K562 (cell line): ENCODE measurements around the gene PGBD1. TPM values are rescaled to one million over a fixed set of nuclear protein-coding genes. Genes with fewer than 3 reads are reported as not detected.

Experiments used
- BACH1 ChIP-seq: fragments of 200-800 bp; sonication (Bioruptor generic); IDR thresholded peaks from 2 replicates; pipeline ENCODE4 v1.6.1; 2016; ENCODE audit warnings: missing genetic modification characterization, missing compliant biosample characterization
- CBFA2T2 ChIP-seq: fragments of 450-650 bp; conservative IDR thresholded peaks from 2 replicates; pipeline ENCODE4 v1.6.1; 2017; ENCODE audit warnings: mild to moderate bottlenecking
- DPF2 ChIP-seq: fragments of 450-650 bp; IDR thresholded peaks from 2 replicates; pipeline ENCODE4 v1.6.1; 2016
- FOXK2 ChIP-seq, 2 experiments: fragments of 450-650 bp; IDR thresholded peaks in 1 of 2; conservative IDR thresholded peaks in 1 of 2; 2 replicates each; pipeline ENCODE4 v1.6.1; 2016; ENCODE audit warnings: low read depth in 2 of 2, mild to moderate bottlenecking in 1 of 2
- GATAD2A ChIP-seq: fragments of 450-650 bp; IDR thresholded peaks from 2 replicates; pipeline ENCODE4 v1.6.1; 2017
- IFI16 ChIP-seq: fragments of 250-450 bp; sonication (Bioruptor Pico); IDR thresholded peaks from 2 replicates; pipeline ENCODE4 v2.1.2; 2022; ENCODE audit warnings: mild to moderate bottlenecking, inconsistent platforms
- JUND ChIP-seq, 2 experiments: IDR thresholded peaks; 2 replicates in 1 of 2; 3 replicates in 1 of 2; pipeline ENCODE4 v1.6.1; 2011; ENCODE audit warnings: borderline replicate concordance in 2 of 2, low read depth in 2 of 2, low read length in 2 of 2, improper control_type of control experiment in 1 of 2, missing biosample characterization in 1 of 2, missing genetic modification characterization in 1 of 2, missing genetic modification reagents in 1 of 2
- MAFF ChIP-seq: IDR thresholded peaks from 2 replicates; pipeline ENCODE4 v1.6.1; 2012; ENCODE audit warnings: low read length, improper control_type of control experiment
- MAFG ChIP-seq: fragments of 450-650 bp; conservative IDR thresholded peaks from 2 replicates; pipeline ENCODE4 v1.6.1; 2016; ENCODE audit warnings: missing genetic modification characterization, missing compliant biosample characterization
- MAFK ChIP-seq: IDR thresholded peaks from 2 replicates; pipeline ENCODE4 v1.6.1; 2011; ENCODE audit warnings: low read length, improper control_type of control experiment
- NFE2 ChIP-seq: IDR thresholded peaks from 2 replicates; pipeline ENCODE4 v1.6.1; 2014; ENCODE audit warnings: antibody characterized with exemption, low read depth
- SMARCA4 ChIP-seq: fragments of 450-650 bp; IDR thresholded peaks from 2 replicates; pipeline ENCODE4 v1.6.1; 2016
- SOX6 ChIP-seq: fragments of 450-650 bp; IDR thresholded peaks from 2 replicates; pipeline ENCODE4 v1.6.1; 2014; ENCODE audit warnings: mild to moderate bottlenecking
- ZNF589 ChIP-seq: fragments of 200-800 bp; sonication (Bioruptor generic); IDR thresholded peaks from 2 replicates; pipeline ENCODE4 v1.6.1; 2016; ENCODE audit warnings: low read depth, missing genetic modification characterization, missing compliant biosample characterization
- ZSCAN29 ChIP-seq: fragments of 450-650 bp; IDR thresholded peaks from 2 replicates; pipeline ENCODE4 v1.6.1; 2017
- polyA plus RNA-seq, 8 experiments: library from polyadenylated mRNA; depleted of rRNA in 4 of 8; stranded (reverse) in 5 of 8; unstranded in 3 of 8; fragments of >200 nt; fragmentation: Nextera tagmentation in 2 of 8; fragmentation: Illumina TruSeq in 1 of 8; extraction: Ambion mirVana in 2 of 8; extraction: Trizol in 1 of 8; gene quantifications; 2 replicates each; pipeline versions ENCODE4 v1.2.1 to v1.2.3, GENCODE V29; 2011 to 2014; ENCODE audit warnings: inconsistent platforms in 1 of 8, missing spikeins in 1 of 8
- total RNA-seq, 7 experiments: library from RNA; depleted of rRNA in 6 of 7; stranded (reverse); fragments of >200 nt in 6 of 7; fragmentation: Illumina TruSeq in 2 of 7; extraction: Trizol in 2 of 7; gene quantifications; 2 replicates each; pipeline versions ENCODE4 v1.2.1 to v1.2.3, GENCODE V29; 2011 to 2021; ENCODE audit warnings: low replicate concordance in 1 of 7
- TF ChIP-seq, protein P1 (sequence below): fragments of 450-650 bp; formaldehyde crosslinking; IDR thresholded peaks from 2 replicates; pipeline ENCODE4 v1.4.0; 2020; ENCODE audit warnings: mild to moderate bottlenecking, moderate library complexity
- TF ChIP-seq, protein P2 (sequence below), 2 experiments: fragments of 450-650 bp; IDR thresholded peaks; 2 replicates each; pipeline ENCODE4 v1.6.1; 2018; ENCODE audit warnings: mild to moderate bottlenecking in 2 of 2, low read depth in 1 of 2; ENCODE audit not compliant: partially characterized antibody in 2 of 2
- TF ChIP-seq, protein P3 (sequence below): fragments of 450-650 bp; IDR thresholded peaks from 2 replicates; pipeline ENCODE4 v1.6.1; 2016
- TF ChIP-seq, protein P4 (sequence below): fragments of 450-650 bp; conservative IDR thresholded peaks from 2 replicates; pipeline ENCODE4 v1.6.1; 2016; ENCODE audit warnings: missing genetic modification characterization, low read depth, mild to moderate bottlenecking, control low read depth, missing compliant biosample characterization
- TF ChIP-seq, protein P5 (sequence below), 2 experiments: fragments of 450-650 bp in 1 of 2; sonication (generic) in 1 of 2; formaldehyde crosslinking; conservative IDR thresholded peaks; 2 replicates each; pipeline versions ENCODE4 v1.4.0 to v1.8.1; 2020 to 2022; ENCODE audit warnings: mild to moderate bottlenecking in 1 of 2, missing genetic modification reagents in 1 of 2

Gene PGBD1
- total and polyA plus RNA-seq, 9 of the 15 experiments (the other 6 are each of a cell fraction or from before 2014, with no cell fraction given): 3.3 to 9.0 (median 7.3) TPM

DNA sequence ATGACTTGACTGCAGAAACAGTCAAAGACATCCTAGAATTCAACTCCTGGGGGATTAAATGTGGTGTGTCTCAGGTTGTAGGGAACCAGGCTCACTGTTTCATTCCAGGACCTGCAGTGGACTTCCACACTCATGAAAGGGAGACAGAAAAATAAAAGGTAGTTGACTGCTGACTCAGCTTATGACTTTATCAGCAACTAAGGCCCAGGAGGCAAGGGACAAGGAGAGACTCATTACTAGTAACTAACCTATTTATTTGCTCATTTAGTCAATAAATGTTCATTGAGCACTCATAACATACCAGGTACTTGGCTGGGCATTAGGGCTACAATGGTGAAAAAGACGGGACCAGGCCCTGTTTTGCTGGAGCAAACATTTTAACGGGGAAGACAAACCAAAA lies 51.7 kb downstream of the PGBD1 start (continued):
- TF ChIP-seq DPF2: peak; percentile 45; the same call in 1 of the 2 replicates
- TF ChIP-seq CBFA2T2: 0 out of 2 replicates have a peak, but pooled peaks have one; percentile 7
- TF ChIP-seq, protein P1, sequence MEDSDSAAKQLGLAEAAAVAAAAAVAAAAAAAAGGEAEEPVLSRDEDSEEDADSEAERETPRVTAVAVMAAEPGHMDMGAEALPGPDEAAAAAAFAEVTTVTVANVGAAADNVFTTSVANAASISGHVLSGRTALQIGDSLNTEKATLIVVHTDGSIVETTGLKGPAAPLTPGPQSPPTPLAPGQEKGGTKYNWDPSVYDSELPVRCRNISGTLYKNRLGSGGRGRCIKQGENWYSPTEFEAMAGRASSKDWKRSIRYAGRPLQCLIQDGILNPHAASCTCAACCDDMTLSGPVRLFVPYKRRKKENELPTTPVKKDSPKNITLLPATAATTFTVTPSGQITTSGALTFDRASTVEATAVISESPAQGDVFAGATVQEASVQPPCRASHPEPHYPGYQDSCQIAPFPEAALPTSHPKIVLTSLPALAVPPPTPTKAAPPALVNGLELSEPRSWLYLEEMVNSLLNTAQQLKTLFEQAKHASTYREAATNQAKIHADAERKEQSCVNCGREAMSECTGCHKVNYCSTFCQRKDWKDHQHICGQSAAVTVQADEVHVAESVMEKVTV: 0 out of 2 replicates have a peak, but pooled peaks have one; percentile 15
- peak; percentile 70 for TF ChIP-seq NFE2
- TF ChIP-seq GATAD2A: peak; percentile 17; the same call in 1 of the 2 replicates
- TF ChIP-seq, protein P2, sequence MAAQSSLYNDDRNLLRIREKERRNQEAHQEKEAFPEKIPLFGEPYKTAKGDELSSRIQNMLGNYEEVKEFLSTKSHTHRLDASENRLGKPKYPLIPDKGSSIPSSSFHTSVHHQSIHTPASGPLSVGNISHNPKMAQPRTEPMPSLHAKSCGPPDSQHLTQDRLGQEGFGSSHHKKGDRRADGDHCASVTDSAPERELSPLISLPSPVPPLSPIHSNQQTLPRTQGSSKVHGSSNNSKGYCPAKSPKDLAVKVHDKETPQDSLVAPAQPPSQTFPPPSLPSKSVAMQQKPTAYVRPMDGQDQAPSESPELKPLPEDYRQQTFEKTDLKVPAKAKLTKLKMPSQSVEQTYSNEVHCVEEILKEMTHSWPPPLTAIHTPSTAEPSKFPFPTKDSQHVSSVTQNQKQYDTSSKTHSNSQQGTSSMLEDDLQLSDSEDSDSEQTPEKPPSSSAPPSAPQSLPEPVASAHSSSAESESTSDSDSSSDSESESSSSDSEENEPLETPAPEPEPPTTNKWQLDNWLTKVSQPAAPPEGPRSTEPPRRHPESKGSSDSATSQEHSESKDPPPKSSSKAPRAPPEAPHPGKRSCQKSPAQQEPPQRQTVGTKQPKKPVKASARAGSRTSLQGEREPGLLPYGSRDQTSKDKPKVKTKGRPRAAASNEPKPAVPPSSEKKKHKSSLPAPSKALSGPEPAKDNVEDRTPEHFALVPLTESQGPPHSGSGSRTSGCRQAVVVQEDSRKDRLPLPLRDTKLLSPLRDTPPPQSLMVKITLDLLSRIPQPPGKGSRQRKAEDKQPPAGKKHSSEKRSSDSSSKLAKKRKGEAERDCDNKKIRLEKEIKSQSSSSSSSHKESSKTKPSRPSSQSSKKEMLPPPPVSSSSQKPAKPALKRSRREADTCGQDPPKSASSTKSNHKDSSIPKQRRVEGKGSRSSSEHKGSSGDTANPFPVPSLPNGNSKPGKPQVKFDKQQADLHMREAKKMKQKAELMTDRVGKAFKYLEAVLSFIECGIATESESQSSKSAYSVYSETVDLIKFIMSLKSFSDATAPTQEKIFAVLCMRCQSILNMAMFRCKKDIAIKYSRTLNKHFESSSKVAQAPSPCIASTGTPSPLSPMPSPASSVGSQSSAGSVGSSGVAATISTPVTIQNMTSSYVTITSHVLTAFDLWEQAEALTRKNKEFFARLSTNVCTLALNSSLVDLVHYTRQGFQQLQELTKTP (IDR thresholded peaks at IDR 0.05; ENCODE audit: low read depth in 1 of 2, partially characterized antibody in 2 of 2): peak in 1 of 2 experiments; percentile 56
- no peak for TF ChIP-seq ZSCAN29
- TF ChIP-seq, protein P3, sequence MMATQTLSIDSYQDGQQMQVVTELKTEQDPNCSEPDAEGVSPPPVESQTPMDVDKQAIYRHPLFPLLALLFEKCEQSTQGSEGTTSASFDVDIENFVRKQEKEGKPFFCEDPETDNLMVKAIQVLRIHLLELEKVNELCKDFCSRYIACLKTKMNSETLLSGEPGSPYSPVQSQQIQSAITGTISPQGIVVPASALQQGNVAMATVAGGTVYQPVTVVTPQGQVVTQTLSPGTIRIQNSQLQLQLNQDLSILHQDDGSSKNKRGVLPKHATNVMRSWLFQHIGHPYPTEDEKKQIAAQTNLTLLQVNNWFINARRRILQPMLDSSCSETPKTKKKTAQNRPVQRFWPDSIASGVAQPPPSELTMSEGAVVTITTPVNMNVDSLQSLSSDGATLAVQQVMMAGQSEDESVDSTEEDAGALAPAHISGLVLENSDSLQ: no peak
- TF ChIP-seq SOX6: no peak
- 0 out of 2 replicates have a peak, but pooled peaks have one; percentile 31 for TF ChIP-seq JUND (IDR thresholded peaks at IDR 0.05; ENCODE audit: borderline replicate concordance, low read depth, low read length)
- TF ChIP-seq JUND (tag; IDR thresholded peaks at IDR 0.05; ENCODE audit: borderline replicate concordance, low read depth, low read length): peak; percentile 40; the same call in 1 of the 3 replicates
- TF ChIP-seq FOXK2 (conservative IDR thresholded peaks at IDR 0.05 in 1 of 2, IDR thresholded peaks at IDR 0.05 in 1 of 2; ENCODE audit: low read depth in 2 of 2): no peak
- TF ChIP-seq MAFF: peak; percentile 96
- TF ChIP-seq, protein P4, sequence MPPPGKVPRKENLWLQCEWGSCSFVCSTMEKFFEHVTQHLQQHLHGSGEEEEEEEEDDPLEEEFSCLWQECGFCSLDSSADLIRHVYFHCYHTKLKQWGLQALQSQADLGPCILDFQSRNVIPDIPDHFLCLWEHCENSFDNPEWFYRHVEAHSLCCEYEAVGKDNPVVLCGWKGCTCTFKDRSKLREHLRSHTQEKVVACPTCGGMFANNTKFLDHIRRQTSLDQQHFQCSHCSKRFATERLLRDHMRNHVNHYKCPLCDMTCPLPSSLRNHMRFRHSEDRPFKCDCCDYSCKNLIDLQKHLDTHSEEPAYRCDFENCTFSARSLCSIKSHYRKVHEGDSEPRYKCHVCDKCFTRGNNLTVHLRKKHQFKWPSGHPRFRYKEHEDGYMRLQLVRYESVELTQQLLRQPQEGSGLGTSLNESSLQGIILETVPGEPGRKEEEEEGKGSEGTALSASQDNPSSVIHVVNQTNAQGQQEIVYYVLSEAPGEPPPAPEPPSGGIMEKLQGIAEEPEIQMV: no peak
- TF ChIP-seq MAFG: peak; percentile 96
- 0 out of 2 replicates have a peak, but pooled peaks have one; percentile 27 for TF ChIP-seq ZNF589 (CRISPR knock-in tag)
- TF ChIP-seq IFI16: no peak
- peak; percentile 96 for TF ChIP-seq MAFK
- TF ChIP-seq, protein P5, sequence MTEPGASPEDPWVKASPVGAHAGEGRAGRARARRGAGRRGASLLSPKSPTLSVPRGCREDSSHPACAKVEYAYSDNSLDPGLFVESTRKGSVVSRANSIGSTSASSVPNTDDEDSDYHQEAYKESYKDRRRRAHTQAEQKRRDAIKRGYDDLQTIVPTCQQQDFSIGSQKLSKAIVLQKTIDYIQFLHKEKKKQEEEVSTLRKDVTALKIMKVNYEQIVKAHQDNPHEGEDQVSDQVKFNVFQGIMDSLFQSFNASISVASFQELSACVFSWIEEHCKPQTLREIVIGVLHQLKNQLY (CRISPR knock-in tag; conservative IDR thresholded peaks at IDR 0.05): no peak
- 0 out of 2 replicates have a peak, but pooled peaks have one; percentile 64 for TF ChIP-seq BACH1 (tag)
- 0 out of 2 replicates have a peak, but pooled peaks have one; percentile 10 for TF ChIP-seq SMARCA4
